CD1c-positive myeloid dendritic cell (primary cell): ENCODE results near the gene KRT40.

Experiments
- DNase-seq: peaks from one replicate; pipeline ENCODE4 v3.0.0-alpha.2; 2016; ENCODE audit errors: extremely low spot score

Gene KRT40

DNA sequence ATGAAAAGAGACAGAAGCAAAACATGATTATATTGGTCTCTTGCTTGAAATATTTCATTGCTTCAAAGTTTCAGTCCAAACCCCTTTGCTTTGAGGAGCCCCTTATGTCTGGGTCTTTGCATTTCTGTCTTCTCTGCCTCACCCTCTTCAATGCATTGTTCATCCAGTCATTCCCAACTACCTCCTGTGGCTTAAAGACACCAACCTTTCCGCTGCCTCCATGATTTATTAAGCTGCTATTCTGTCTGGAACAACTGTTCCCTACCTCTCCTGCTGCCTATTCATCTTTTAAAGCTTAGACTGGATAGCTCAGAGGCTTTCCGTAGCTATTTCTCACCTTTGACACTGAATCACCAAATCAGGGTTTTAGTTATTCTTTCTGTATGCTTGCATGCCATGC lies 13.2 kb upstream of the KRT40 start:
- no peak for DNase-seq

DNA sequence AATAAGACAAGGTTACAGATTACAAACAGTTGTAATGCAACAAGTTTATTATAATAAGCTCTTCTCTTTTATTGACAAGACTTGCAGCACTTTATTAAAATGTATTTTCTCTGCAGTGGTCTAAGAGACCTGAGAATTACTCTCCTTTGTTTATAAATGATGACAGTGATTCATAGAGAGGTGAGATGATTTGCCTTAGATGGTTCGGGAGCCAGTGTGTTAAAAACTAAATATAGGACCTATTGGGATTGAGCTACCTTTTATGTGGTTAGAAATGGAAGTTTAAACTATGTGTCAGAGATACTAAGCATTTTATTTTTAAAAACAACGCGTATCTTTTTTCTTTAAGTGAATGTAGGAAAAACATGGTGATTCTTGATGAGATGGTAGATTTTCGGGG lies 12.7 kb upstream of the KRT40 start:
- DNase-seq, result no peak

DNA sequence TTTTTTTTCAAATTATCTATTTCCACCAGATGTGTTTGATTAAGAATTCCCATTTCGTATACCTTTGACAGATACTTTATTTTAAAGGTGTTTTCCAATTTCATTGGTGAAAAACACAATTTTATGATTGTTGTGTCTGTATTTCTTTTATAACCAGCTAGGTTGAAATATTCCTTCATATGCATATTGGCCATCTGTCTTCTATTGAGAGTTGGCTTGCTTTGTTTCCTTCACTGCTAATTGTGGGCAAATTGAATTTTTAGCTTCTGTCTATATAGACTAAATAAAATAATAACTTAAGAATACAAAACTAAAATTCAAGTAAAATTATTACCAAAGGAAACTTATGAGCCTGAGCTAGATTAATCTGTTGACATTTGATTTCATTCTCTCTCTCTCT lies 11.0 kb upstream of the KRT40 start:
- DNase-seq, result no peak

DNA sequence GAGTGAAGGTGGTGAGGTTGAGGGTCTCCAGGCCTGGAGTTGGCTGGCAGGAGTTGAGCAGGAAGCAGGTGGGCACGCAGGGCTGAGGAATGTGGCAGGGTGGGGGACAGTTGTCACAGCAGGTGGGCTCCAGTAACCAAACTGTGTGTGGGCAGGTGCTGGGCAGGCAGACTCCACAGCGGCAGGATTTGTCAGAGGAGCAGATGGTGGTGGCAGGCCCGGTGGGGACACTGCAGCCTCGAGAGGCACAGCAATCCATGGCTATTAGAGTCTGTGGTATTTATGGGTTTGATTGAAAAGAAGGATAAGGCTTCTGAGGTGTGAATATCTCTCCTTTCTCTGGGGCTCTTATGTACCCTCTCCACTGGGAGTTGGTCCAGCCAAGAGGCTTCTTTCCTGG lies 9.7 kb upstream of the KRT40 start, which contains the start of gene KRTAP3-3:
Gene KRTAP3-3 (minus strand): TSS at position 326 of the 400 bp plus-strand sequence. CDS start 67 bp downstream, at position 259.
- DNase-seq, result no peak

DNA sequence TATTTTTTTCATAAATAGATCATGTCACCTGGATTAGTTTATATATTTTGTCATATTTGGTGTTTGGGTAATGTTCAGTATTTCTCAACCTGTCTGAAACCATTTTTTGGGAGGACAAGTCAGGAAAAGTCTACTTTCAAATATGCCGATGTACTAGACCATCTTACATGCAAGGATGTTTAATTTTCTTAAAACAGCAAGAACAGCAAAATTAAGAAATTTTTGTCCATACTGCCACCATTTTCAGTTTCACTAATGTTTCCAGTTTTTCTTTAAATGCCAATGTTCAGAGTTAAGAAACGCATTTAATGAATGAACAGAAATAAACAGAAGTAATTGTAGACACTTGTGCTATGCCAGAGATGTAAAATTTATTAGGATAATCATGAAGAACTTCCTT lies 9.0 kb upstream of the KRT40 start:
- no peak for DNase-seq

DNA sequence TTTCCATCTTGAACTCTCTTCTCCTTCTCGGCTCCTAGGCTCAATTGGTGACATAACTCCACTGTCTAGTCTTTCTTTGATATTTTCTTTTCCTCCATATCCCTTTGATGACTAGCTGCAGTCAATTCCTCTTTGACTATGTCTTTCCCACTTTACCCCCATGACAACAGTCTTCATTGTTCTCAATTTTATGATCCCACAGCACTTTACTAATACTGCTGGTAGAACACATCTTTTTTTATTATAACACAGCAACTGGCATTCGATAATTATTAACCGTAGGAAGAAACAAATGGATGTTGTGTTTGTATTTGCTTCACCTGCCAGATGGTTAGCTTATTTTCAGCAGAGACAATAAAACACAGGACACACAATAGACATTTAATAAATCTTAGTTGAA lies 8.5 kb upstream of the KRT40 start:
- no peak for DNase-seq

DNA sequence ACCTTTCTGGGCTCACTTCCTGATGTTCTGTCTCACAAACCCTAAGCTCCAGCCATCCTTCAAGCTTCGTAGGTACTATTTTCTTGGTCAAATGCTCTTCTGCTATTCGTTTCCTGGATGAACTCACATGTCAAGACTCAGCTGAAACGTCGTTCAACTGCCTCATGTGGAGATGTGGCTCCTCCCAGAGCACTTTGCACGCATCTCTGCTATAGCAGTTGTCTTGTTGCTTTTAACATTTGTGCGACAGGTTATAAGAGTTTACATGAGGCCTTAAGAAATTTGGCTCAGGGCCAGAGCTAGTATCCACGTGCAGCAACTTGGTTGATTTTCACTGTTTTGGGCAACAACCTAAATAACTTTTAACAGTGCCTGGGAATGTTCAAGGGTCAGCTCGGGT lies 2.8 kb upstream of the KRT40 start:
- no peak for DNase-seq

DNA sequence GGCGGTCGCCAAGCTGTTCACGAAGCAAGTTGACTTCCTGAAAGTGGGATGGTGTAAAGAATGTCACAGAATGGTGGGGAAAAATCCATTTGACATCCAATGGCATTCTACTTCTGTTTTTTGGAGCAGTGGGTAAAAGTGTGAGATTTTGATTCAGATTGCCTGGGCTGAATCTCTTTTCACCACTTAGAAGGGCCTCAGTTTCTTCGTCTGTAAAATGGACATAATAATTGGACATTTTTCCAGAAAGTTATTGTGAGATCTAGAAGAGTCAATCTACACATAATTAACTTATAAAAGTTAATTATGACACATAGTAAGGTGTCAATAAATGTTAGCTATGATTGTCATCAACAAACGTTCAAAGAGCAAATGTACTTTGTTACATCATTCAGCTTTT lies 3.0 kb downstream of the KRT40 start:
- DNase-seq, result no peak

DNA sequence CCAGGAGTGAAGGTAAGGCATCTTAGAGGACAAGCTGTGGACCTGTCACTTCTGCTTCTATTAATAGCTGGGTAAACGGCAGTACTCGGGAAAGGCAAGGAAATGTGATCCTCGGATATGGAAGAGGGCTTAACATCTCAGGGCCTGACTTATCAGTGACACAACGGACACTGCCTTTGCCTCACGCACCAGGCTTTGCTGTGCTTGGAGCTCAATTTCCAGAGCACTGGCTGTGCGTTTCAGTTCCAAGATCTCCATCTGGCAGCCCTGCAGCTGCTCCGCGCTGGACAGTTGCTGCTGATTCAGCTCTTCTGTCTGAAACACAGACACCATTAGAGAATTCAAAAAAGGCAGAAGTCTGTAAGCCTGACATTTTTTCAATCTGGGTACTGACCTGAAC lies 3.5 kb downstream of the KRT40 start:
- no peak for DNase-seq

DNA sequence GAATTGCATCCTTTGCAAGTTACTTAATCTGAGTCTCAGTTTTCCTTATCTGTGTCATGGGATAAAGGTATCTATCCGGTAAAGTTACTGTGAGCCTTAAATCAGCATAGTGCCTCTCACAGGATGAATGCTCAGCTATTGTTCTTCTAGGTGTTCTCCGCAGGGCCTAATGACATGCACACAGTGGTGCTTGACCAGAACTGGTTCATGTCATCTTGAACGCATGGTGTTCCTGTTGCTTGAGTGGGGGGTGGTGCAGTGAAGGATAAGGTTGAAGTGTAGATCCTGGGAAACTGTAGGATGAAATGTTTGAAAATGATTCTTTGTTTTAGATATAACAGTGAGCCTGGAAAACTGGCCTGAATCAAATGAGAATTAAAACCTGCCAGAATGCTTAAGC lies 4.0 kb downstream of the KRT40 start:
- DNase-seq, result no peak

DNA sequence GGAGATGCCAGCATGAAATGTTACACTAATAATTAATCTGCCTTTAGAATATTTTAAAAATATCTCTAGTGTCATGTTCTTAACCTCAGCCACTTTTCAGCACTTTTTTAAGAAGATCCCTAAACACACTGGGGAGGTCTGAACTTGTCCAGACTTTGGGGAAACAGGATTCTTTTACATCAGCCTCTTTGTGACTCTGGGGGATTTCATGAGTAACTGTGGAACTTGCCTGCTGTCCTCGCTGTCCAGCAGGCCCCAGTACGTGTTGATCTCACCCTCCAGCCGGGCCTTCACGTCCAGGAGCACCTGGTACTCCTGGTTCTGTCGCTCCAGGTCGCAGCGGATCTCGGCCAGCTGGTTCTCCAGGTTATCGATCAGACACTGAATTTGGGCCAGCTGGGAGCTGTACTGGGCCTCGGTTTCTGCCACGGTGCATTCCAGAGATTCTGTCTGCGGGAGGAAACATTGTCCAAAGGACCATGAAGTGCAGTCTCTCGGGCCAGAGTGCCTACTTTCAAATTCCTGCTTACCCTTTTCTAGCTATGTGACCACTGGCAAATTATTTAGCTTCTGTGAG lies 5.5 kb downstream of the KRT40 start:
- DNase-seq, result no peak

DNA sequence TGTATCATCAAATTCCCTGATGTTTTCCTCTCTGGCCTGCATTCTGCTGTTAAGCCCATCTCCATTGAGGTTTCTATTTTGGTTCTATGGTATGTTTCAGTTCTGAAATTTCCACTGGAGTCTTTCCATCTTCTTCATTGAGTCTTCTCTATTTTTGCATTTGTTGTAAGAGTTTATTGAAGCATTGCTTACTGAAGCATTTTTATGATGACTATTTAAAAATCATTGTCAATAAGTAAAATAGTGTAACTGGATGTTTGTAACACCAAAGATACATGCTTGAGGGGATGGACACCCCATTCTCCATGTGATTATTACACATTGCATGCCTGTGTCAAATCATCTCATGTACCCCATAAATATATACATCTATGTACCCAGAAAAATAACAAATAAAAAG lies 8.6 kb downstream of the KRT40 start:
- no peak for DNase-seq

DNA sequence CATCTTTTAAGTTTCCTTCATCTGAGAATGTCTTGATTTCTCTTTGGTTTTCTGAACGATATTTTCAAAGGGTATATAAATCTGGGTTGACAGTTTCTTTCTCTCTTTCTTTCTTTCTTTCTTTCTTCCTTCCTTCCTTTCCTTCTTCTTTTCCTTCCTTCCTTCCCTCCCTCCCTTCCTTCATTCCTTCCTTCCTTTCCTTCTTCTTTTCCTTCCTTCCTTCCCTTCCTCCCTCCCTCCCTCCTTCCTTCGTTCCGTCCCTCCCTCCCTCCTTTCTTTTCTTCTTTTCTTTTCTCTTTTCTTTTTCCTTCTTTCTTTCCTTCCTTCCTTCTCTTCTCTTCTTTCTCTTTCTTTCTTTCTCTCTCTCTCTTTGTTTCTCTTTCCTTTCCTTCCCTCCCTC lies 9.8 kb downstream of the KRT40 start:
- DNase-seq, result no peak

DNA sequence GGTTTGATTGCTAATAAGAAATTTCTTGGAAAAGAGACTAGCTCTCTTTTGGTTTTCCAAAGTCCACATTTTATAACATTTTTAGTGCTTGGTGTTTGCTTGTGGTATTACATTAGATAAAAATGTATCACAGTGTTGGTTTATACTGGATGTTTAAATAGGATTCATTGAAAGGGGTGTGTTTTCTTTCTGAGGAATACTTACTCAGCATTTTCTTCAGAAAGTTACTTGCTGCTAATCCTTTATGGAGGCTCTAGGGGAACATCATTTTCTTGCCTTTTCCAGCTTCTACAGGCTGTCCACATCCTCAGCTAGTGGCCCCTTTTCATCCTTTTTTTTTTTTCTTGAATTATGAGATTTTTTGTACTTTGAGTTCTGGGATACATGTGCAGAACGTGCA lies 16.5 kb downstream of the KRT40 start:
- no peak for DNase-seq

DNA sequence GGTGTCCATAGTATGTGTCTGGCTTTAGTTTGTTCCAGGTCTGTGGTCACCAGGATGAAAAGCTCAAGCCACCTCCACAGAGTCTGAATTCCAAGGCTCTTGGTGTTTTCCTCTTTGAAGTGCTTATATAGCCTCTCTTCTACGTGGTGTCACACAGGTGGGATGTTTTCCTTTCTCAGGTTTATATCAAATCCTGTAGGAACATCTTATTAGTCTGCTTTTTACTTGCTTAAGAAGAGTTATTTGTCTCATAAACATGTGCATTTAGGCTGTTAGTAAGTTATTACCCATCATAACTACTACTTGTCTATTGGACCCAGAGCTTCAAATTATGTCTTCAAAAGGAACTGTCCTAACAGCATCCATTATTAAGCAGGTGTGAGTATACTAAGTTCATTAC lies 17.3 kb downstream of the KRT40 start, which contains the start of gene KRT39:
Gene KRT39 (minus strand): TSS at position 101 of the 400 bp plus-strand sequence. CDS start 92 bp downstream, at position 9.
- DNase-seq, result no peak

DNA sequence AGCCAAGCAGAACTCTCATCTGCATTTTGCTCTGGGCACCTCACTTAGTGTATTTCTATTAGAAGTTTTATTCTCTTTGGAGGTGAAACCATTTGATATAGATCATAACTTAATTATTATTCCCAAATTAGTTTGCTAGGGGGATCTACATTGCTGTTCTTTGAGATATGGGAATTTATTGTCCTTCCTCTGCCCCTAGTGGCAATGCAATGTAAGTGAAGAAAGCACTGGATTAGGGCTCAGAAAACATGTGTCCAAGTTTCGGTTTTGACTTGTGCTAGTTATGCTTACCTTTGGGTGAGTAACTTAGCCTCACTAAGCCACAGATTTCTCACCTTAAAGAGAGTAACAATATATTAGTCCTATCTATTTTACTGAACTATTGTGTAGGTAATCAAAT lies 20.3 kb downstream of the KRT40 start:
- peak; percentile 17 for DNase-seq

DNA sequence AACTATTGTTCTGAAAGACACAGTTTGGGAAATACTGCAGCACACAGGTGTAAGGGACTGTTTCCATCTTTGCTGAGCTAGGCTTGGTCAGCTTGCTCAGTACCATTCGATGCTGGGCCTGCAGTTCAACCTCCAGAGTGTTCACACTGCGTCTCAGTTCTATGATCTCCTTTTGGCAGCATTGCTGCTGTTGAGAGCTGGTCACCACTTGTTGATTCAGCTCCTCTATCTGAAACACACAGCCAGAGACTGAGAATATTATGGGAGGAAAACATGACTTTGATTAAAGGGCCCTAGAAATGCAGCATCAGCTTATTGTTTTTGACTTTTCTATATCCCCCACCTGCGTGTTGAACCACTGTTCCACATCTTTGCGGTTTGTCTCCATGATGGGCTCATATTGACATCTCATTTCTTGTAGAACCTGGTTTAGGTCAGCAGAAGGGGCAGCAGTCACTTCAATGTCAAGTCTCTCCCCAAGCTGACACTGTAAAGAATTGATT lies 22.0 kb downstream of the KRT40 start:
- DNase-seq, result no peak

DNA sequence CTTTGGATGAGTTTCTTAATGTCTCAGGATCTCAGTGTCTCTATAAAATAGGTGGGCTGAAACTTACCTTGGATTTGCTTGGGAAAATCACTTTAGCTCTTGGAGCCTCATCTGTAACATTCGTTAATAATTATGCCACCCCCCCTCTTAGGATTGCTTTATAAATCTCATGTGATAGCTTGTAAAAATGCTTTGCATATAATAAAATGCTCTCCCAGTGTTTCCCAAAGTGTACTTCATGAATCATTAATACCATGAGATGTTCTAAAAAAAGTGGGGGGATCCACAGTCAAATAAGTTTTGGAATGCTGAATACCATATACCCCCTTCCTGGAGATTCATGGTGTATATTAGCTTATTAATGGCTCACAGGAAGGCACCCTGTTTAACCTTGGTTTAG lies 22.5 kb downstream of the KRT40 start:
- no peak for DNase-seq

DNA sequence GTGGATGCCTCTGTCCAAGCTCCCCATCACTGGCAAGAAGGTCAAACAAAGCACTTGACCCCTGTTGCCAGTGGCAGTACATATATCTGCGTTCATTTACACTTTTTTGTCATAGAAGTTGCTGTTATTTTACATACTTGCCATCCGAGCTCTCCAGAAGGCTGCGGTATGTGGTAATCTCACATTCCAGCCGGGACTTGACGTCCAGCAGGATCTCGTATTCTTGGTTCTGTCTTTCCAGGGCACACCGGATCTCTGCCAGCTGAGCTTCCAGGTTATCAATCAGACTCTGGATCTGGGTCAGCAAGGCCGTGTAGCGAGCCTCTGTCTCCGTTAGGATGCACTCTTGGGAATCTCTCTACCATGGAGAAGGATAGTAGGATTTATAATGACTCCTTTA lies 24.0 kb downstream of the KRT40 start:
- DNase-seq, result no peak

DNA sequence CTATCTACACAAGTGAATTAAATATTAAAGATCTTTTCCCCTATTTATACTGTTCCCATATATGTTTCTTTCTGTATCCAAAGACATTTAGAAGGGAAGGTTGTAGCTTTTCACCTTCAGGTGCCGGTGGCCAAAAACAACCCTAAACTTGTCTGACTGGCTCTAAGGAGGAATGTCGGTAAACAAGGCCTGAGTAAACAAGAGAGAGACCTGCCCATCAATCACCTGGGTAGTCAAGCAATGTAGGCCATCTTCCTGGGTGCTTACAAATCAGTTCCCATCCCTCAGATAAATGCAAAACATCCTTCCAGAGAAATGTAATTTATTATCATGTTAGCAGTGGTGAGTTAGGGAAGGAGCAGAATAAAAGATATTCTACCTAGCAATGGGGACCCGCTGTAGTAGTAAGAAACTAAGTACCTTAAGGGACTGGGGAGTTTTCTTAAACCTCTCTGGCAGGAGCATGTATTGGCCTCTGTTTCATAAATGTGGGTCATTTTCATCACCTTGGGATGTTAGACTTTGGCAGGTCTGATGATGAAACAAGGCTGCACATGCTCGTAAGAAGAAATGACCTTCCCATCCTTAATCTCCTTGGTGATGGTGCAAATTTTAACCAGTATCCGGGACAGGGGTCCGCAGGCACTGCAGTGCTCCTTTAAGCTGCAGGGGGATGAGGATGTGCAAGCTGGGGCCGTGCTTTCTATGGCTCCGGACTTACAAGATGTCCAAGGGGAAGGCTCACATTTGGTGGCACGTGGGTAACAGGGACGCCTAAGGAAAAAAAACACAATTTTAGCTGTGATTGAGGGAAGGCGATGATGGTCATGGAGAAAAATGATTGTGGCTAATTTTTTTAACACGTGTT lies 25.8 kb downstream of the KRT40 start:
- no peak for DNase-seq

DNA sequence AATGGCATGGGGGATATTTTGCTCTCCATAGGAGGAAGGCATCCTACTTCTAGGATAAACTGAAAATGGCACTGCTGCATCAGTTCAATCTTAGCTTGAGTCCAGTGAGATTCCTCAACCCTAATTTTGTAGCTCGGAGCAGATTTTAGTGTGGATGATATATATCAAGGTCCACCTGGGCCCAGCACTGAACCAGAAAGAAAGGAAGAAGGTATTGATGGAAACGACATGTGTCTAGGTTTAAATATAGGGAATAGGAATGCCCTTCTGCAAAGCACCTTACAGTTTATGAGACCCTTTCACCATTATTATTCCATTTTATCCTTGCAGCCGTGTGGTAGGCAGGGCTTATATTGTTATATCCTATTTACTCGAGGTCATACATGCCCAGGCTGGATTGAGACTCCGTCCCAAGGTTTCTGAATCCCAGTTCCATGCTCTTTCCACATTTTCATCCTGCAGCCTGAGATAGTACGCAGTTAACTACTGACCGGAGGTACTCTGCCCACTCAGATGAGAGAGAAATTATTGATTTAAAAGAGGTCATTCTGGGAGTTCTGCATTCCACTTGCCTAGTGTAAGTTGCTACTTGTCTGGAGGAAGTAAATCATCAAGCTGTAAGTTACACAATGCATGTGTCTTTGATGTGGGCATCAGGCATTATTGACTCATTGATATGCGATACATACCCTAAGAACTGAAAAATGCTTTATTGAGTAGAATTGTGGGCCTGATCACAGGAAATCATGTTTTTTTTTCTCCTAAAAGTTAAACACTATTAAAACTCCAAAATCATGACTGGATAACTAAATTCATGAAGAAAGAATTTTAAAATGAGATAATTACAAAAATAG lies 27.5 kb downstream of the KRT40 start:
- DNase-seq, result peak; percentile 37

DNA sequence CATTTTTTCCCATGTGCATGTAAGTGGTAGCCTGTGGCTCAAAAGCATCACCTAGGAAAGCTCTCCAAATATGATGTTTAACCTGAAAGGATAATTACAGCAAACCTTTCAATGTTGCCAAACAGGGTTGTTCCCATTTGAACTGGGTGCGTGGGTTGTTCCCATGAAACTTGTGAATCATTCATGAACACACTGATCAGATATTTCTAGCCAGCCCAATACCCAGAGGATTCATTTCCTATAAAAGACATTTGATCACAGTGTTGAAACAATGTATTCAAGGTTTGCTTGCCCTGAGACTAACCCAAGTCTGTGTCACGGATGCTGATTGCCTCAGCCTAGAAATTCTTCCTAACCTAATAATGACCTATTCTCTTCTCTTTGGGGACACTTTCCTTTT lies 30.2 kb downstream of the KRT40 start:
- DNase-seq, result peak; percentile 81
